KG1 (cell line): ENCODE data around the gene ETNPPL.

Source experiments
- DNase-seq: peaks from one replicate; lab custom pipeline; 2025; lab: John Stamatoyannopoulos, UW

Gene ETNPPL

DNA sequence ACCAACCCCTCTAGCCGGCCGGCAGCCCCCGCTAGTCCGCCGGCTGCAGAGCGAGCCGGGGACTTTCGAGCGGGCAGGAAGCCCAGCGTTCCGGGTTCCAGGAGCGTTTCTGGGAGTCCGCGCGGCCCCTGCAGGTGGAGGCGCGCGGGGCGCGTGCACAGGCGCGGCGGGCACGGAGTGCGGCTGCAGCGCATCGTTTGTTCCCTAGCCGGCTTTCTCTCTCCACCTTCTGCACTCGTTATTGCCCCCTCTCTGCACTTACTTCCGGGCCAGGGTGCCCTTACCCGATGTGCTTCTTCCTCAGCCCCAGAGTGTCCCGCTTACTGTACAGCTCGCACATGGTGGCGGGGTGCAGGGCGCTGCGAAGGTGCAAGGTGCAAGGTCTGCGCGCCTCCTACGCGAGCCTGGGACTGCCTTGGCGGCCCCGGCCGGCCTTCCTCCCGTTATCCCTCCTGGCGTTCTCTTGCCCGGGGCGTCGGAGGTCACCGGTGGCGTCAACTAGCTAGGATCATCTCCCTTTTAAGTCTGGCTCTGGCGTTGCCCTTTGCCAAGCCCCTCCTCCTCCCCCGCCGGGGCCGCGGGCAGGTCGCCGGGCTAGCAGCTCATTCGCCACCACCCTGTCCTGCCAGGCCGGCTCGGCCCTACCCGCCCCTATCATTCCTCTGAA is at the start of gene ETNPPL:
Gene ETNPPL (minus strand): TSS at position 495 of the 667 bp plus-strand sequence. CDS start 155 bp downstream, at position 340.
- peak; percentile 23 for DNase-seq

DNA sequence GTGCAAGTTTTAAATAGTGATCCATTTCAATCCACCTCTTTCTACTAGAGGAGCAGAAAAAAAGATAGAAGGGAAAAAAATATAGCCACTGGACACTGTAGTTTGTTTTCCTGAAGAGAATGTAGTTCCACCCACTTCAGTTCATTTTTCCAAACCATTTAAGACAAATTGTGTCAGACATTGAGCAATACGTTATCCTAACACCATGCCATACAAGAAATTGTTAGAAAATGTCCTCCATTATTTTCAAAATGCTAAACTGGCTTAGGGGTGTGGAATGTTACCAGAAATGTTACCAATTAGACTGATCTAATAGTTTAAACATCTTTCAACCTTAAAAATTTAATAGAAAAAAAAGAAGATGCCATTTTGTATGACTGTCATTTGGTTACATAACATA is 48.6 kb upstream of the ETNPPL start:
- no peak for DNase-seq

DNA sequence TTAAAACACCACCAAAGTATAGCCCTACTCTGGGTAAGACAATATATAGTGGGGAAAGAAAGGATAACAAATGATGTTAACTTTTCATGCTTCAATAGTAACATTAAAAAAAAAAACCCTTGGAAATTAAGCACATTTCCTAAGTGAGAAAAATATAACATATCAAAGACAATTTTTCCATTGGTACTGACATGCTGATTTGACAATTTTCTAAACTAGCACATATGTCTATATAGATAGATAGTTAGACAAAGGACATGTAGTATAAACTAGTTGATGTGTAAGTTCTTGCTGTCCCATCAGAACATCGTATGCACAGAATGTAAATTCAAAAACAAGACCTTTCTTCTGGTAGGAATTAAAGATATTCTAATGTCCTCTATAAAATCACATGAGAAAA is 47.2 kb upstream of the ETNPPL start:
- no peak for DNase-seq

DNA sequence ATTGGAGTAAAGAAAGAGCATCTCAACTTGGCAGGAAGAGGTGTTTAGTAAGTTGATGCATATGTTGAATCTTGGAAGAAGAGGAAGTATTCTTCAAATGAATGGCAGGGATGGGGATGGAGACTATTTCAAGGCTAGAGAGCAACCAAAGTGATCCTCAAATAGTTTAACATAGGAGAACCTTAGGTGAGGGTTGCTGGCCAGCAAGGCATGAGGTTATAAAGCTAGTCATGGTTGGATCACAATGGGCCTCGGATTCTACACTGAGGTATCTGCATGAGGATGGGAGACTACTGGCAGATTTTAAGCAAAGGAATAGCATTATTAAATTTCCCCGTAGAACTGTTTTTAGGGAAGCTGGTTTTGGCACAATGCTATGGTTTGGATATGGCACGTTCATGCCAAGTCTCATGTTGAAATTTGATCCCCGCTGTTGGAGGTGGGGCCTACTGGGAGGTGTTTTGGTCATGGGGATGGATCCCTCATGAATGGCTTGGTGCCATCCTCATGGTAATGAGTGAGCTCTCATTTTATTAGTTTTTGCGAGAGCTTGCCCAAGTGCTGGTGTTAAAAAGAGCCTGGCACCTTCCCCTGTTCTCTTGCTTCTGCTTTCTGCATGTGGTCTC is 41.9 kb upstream of the ETNPPL start:
- DNase-seq, result no peak

DNA sequence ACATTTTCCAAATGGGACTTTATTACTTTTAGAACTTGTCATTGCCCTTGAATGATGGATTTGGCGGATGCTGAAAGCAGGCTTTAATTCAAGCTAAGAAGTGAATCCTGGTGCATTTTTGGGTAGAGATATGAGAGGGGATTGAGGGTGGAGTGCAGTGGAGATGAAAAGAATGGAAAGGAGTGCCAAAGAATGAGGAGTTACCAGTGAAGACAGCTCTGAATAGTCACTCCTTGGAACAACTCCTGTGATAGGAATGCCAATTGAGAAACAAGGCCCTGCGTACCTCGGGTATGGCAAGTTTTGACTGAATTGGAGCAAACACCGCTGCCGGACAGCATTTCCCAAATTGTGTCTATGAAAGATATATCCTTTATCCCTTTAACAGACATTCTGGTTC is 36.5 kb upstream of the ETNPPL start:
- no peak for DNase-seq

DNA sequence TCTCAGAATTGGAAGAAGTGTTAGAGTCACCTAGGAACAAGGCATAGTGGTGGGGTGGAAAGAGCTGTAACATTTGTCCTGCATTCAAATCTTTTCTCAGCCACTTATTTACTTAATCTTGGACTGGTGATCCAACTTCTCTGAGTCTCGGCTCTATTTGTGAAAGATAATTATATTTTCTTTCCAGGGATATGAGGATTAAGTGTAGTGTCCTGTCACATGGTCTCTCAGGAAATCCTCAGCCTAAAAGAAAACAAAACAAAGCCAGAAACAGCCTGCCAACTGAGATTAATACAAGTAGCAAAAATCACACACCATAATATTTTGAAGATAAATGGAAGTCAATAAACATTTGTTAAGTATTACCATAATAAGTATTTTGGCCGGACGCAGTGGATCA is 33.3 kb upstream of the ETNPPL start:
- DNase-seq, result no peak

DNA sequence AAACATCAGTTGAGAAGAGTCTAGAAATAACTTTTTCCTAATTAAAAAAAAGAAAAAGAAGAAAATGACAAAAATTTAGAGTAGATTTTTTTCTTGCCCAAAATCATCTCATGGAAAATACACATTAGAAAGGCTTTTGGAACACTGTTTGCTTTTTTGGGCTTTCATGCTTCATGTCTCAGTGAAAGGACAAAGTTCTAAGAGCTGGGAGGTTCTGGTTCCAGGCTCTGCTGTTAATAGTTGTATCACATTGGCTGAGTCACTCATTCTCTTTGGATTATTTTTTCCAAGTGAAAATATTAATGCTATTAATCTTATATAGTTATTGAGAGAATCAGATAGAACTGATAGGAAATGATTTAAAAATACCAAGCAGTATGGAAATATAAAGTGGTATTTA is 32.9 kb upstream of the ETNPPL start:
- no peak for DNase-seq

DNA sequence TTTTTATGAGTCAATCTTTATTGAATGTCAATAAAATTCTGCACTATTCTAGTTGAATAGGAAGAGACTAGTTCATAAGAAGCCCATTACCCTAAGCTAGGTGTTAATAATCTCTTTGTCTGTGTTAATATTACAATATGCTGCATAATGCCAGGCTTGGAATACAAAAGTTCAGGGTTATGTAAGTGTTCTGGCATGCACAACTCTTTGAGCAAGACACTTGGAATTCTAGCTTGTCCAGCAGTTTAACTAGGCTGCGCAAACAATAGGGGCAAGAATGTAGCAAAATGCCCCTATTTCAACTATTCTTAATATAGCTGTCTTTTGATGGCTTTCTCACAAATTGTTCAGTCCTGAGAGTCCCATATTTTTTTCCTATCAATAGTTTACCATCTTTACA is 31.3 kb upstream of the ETNPPL start:
- no peak for DNase-seq

DNA sequence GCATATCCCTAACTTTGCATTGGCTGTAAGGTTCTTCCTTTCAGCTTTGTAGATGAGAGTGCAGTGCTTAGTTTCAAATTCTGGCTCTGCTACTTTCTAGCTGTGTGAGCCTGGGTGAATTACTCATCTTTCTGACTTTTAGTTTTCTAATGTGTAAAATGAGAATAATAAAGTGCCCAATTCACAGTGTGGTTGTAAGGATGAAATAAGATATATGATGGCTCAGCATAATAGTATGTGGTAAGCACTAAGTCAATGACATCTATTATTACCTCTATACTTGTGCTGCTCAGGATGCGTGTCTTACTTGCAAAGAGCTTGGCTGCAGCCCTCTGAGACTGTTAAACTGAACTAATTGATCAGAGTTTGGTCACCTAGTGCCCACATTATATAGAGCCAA is 30.6 kb upstream of the ETNPPL start:
- no peak for DNase-seq

DNA sequence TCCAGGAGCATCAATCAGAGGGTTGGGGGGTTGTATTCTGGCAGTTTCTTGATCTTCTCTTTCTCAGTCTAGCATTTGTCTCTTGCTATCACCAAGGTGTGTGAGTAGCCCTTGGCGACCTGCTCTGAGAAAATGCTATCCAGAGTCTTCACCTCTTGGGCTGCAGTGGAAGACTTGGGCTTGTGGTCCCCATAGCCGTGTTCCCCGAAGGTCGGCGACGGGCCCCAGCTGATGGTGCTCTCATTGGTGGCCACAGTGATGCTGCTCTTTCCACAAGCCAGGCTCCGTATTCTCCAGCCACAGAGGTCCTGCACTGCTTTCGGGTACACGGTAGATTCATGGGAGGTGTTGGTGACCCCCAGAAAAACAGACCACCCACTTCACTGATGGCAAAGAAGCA is 25.9 kb upstream of the ETNPPL start:
- DNase-seq, result no peak

DNA sequence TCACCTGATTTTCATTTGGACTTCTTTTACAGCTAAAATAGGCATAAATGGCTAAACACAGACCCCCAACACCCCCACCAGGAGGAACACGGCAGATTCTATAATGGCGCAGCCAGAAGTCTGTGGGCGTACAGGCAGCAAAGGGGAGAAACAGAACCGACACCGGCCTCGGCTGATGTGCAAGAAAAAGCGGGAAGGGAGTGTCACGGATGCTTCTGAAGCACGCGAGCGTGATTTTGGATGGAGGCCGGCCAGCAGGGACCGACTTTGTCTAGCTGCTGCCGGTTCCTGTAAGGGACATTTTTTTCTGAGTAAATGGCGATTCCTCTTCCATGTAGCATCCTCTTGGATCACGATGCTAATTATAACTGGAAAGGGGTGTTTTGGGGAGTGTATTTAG is 24.9 kb upstream of the ETNPPL start:
- DNase-seq, result no peak

DNA sequence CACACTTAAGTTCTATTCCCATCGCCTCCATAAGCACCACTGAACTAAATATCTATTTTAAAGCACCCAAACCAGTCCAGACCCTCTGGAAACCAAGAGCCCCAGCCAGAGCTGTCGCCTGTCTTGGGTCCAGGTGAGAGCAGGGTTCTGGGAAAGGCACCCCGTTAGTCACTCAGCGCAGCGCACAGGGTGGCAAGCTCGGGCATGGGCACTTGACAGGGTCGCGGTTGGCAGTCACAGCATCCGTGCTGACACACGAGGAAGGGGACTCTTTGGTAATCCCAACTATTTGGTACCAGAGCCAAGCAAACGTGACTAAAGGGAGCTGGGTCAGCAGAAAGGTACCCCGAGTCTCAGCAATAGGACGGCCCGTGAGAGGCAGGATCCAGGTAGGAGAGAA is 24.3 kb upstream of the ETNPPL start:
- DNase-seq, result no peak

DNA sequence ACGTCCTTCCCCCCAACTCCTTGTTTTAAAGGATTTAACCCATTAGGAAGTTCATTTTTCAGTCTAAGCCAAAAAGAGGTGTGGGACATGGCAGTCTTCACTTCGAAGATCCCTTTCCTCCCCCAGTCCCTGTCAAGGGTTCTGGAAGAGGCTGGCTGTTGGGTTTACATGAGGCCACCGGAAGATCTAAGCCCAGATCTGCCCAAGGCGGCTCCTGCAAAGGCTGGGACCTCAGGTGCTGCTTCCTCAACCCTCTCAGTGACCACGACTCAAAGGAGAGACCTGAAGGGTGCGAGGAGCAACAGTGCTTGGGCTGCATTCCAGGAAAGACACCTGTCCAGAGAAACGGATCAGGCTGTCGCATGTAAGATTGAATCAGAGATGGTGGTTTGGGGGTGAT is 23.5 kb upstream of the ETNPPL start:
- DNase-seq, result no peak

DNA sequence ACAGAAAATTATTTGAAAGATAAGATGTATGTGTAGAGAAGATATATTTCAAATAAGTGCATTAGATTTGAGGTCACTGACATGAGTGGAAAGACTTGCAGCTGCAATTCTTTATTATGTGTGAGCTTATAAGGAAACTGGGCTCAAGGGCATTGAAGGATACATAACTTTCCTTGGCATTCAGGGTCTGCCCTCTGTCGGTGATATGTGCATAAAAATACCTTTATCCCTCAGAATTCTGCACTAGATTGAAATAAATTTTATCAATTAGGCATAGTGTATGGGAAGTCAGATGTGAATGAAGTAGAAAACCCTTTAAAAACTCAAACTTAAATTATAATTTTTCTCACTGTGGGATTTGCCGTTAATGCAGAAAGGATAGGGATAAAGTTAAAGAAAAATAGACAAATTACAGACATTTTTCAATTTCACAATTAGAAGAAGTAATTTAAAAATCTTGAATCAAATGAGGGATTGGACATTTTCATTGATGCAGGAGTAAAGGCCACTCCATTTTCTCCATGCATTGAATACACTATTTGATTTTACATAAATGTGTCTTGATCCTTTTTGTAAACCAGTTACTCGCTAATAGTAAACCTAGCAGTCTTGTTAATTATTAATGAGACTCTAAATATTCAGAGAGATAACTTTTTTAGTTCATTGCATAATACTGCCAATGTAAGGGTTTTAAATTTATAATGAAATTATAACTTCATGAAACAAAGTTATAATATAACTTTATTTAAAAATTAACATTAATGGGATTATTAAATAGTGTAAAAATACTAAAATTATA is 21.0 kb upstream of the ETNPPL start:
- DNase-seq, result no peak

DNA sequence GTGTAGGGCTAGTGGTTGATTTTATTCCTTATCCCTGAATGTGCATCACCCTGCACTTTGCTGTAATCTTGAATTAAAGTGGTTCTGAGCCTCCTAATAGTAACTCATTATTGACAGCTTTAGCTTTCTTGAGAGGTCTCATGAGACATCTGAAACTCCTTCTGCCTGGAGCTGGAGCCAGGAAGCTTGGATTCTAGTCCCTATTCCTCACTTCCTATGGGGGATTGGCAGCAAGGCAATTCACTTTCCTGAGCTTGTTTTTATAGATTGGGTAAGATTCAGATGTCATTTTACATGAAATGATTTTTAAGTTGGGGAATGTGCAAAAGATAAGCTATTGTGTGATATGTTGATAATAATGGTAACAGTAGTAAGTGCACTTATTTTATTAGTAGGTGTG is 17.1 kb upstream of the ETNPPL start:
- no peak for DNase-seq

DNA sequence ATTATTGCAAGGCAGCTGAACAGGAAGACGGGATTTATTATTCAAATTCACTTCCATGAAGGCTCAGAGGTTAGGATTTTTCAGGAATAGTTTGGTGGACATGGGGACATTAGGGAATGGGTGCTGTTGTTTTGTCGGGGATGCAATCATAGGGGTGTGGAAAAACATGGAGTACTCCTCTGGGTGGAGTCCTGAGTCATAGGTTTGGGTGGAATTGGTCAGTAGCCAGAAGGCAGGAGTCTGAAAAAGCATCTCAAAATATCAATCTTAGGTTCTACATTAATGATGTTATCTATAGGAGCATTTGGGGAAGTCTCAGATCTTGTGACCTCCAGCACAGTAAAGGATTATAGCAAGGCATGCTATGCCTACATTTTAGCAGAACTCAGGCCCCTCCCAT is 14.5 kb upstream of the ETNPPL start:
- DNase-seq, result no peak

DNA sequence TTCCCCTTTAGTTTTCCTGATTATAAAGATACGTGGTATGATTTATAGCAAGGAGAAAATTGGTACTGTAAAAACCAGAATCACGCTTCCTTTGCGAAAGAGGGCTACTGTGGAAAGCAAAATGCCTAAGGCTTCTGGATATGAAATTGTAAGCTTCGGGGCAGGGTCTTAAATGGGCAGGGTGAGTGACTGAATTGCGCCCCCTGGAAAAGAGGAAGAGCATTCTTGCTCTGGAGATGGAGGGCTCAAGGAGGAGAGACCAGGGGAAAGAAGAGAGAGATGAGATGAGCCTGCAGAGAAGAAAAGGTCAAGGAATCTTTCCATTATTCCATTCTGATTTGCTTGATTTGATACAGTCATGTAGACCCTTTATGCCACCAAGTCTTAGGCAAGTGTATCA is 13.1 kb upstream of the ETNPPL start:
- DNase-seq, result no peak

DNA sequence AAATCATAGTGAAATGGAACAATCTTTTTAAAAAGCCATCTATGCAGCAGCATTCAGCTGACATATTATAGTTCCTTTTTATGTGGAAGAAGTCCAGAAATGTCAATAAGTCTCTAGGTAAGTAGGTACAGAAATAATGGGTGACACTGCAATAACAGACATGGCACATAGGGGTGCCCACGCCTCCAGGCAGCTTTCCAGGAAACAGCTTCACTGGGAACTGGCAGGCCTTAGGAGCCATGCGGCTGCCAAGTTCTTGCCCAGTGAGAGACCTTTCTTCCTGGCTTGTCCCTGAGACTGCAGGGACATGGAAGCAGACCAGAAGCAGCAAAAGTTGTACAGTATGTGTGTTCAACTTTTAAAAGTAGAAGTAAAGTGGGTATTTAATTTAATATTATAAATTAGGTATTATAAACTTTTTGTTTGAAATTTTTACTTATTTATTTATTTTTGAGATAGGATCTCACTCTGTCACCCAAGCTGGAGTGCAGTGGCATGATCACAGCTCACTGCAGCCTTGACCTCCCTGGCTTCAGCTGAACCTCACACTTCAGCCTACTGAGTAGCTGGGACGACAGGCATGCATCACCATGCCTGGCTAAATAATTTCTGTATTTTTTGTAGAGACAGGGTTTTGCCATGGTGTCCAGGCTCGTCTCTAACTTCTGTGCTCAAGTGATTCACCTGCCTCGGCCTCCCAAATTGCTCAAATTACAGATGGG is 12.1 kb upstream of the ETNPPL start:
- no peak for DNase-seq

DNA sequence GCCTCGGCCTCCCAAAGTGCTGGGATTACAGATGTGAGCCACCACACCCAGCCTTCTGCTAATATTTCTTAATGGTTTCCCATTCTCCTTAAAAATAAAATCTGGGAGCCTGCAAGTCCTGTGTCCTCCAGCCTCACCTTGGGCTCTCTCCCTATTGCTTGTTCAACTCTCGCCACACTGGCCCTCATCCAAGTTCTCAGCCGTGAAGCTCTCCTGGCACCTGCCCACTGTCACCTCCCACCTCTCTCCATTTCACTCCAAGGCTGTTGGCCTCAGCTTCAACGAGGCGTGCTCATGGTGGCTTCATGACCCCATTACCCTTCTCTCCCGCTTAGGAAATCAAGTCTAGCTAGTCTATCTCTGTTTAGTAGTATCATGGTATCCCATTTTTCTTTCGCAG is 9.5 kb upstream of the ETNPPL start:
- DNase-seq, result no peak

DNA sequence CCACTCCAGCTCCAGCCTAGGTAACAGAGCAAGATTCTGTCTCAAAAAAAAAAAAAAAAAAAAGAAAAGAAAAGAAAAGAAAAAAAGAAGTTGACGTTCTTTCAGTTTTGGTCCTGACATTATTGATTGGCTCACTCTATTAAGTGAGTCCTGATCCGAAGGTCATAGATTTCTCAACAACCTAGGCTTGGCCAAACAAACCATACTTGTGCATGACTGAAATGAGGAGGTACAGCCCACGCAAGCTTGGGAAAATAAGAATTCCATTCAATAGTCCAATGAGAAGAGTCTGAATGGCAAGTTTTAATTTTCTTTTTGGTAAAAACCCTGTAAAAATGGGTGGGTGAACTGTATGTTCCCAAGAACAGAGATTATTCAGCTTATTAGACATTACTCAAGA is 3.2 kb upstream of the ETNPPL start:
- no peak for DNase-seq

DNA sequence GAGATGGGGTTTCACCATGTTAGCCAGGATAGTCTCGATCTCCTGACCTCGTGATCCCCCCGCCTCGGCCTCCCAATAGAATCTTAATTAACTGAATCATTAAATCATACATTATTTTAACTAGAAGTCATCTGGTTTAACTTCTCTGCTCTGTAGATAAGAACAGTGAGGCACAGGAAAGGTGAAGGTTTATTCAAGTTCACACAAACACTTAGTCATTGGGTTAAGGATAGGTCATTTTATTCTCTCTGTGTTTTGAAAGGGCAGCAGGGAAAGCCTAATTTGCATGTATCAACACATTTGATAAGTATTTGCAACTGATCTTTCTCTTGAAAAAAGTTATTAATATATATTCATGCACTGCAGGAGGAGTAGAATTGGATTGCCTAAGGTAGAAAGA is 1.1 kb upstream of the ETNPPL start:
- no peak for DNase-seq

DNA sequence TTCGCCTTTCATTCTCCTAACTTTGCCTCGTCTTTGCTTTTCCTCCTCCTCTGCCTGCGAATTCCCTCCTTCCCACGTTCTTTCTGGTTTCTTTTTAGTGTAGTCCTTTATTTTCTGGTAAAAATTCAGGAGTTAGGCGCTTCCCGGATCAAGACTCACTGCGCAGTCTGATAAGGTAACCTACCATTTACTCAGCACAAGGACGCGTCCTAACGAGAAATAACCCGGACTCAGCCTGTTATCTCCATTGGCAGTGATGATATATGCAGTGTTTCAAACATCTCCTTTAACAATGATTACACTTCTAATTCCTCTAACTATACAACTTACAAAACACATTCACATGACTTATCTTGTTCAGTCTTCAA is 357 bp upstream of the ETNPPL start:
- no peak for DNase-seq

DNA sequence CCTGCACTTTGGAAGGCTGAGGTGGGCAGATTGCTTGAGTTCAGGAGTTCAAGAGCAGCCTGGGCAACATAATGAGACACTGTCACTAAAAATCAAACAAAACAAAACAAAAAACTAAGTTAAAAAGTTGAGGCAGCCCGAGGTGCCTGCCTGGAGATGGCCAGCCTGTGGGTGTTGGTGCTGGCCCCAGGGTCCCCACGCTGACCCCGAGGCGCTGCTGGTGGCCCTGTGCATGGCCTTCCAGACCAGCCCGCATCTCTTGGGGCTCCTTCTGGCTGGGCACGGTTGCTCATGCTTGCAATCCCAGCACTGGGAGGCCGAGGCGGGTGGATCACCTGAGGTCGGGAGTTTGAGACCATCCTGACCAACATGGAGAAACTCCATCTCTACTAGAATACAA is 4.4 kb downstream of the ETNPPL start:
- DNase-seq, result no peak
